ENCODE results near the gene F7. TPM values are rescaled to one million over a fixed set of nuclear protein-coding genes. Genes with fewer than 3 reads are reported as not detected.

F7 gene
- total RNA-seq, 2 donors from 2014 or later: not detected

DNA sequence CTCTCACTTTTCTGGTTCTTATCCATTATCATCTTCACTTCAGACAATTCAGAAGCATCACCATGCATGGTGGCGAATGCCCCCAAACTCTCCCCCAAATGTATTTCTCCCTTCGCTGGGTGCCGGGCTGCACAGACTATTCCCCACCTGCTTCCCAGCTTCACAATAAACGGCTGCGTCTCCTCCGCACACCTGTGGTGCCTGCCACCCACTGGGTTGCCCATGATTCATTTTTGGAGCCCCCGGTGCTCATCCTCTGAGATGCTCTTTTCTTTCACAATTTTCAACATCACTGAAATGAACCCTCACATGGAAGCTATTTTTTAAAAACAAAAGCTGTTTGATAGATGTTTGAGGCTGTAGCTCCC, 14.2 kb downstream of the F7 start:
- H3K27me3 ChIP-seq: no peaks in the 10 kb centered on the region
- no peaks in the 10 kb centered on the region for H3K9me3 ChIP-seq
- peaks cover 6% of the 10 kb centered on the region for H3K4me1 ChIP-seq
- intact Hi-C loops (cut with DNase I): no loop called here
- WGBS, 2 donors: 81 to 85% methylated on average over 7 of the region's 7 CpGs
- ATAC-seq: no peak
- no peak overlapping the region for H3K27ac ChIP-seq
- no peak for DNase-seq
- no peak for TF ChIP-seq POLR2A (IDR thresholded peaks at IDR 0.05)
- TF ChIP-seq, protein P1, sequence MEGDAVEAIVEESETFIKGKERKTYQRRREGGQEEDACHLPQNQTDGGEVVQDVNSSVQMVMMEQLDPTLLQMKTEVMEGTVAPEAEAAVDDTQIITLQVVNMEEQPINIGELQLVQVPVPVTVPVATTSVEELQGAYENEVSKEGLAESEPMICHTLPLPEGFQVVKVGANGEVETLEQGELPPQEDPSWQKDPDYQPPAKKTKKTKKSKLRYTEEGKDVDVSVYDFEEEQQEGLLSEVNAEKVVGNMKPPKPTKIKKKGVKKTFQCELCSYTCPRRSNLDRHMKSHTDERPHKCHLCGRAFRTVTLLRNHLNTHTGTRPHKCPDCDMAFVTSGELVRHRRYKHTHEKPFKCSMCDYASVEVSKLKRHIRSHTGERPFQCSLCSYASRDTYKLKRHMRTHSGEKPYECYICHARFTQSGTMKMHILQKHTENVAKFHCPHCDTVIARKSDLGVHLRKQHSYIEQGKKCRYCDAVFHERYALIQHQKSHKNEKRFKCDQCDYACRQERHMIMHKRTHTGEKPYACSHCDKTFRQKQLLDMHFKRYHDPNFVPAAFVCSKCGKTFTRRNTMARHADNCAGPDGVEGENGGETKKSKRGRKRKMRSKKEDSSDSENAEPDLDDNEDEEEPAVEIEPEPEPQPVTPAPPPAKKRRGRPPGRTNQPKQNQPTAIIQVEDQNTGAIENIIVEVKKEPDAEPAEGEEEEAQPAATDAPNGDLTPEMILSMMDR (IDR thresholded peaks at IDR 0.05): no peak
- no peak overlapping the region for H3K4me3 ChIP-seq
- no peaks in the 10 kb centered on the region for H3K36me3 ChIP-seq (replicated peaks in 1 of 2; ENCODE audit: insufficient read depth in 1 of 2, low read depth in 2 of 2)

DNA sequence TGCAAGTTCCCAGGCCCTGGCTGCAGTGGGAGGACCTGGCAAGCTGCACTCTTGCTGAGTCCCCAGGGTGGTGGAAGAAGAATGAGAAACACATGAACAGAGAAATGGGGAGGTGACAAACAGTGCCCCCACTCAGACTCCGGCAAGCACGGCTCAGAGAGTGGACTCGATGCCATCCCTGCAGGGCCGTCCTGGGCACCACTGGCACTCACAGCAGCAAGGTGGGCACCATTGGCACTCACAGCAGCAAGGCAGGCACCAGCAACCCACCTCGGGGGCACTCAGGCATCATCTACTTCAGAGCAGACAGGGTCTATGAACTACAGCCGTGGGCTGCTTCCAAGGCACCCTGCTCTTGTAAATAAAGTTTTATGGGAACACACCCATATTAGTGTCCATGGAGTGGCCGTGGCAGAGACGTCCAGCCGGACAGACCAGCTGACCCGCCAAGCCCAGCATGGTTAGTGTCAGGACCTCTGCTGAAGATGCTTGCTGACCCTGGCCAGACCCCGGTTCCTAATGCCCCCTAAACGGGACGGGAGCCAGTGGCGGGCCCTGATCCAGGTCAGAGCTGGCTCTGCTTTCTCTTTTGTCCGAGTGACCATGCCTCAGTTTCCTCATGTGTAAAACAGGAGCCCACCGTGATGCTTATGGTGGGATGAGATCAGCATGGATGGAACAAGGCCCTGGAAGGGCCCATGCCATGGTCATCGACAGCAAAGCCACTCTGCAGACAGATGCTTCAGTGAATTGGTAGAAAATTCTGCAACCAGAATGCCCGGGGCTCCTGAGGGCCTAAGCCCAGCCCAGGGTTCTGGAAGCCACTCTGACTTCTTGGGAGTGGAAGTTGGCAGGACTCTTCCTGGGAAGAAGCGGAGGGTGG, 14.9 kb downstream of the F7 start:
- ATAC-seq: no peak
- no peak overlapping the region for H3K27ac ChIP-seq
- H3K4me3 ChIP-seq: no peak overlapping the region
- peak in 1 of 4 donors; percentile 0 for DNase-seq
- H3K27me3 ChIP-seq: no peaks in the 10 kb centered on the region
- intact Hi-C loops (cut with DNase I): no loop called here
- TF ChIP-seq, protein P1 (IDR thresholded peaks at IDR 0.05): no peak
- H3K36me3 ChIP-seq (replicated peaks in 1 of 2; ENCODE audit: insufficient read depth in 1 of 2, low read depth in 2 of 2): no peaks in the 10 kb centered on the region
- 78 to 83% methylated on average over 5 to 19 of the region's 19 CpGs for WGBS, 2 donors
- no peaks in the 10 kb centered on the region for H3K9me3 ChIP-seq
- peaks cover 6% of the 10 kb centered on the region for H3K4me1 ChIP-seq

DNA sequence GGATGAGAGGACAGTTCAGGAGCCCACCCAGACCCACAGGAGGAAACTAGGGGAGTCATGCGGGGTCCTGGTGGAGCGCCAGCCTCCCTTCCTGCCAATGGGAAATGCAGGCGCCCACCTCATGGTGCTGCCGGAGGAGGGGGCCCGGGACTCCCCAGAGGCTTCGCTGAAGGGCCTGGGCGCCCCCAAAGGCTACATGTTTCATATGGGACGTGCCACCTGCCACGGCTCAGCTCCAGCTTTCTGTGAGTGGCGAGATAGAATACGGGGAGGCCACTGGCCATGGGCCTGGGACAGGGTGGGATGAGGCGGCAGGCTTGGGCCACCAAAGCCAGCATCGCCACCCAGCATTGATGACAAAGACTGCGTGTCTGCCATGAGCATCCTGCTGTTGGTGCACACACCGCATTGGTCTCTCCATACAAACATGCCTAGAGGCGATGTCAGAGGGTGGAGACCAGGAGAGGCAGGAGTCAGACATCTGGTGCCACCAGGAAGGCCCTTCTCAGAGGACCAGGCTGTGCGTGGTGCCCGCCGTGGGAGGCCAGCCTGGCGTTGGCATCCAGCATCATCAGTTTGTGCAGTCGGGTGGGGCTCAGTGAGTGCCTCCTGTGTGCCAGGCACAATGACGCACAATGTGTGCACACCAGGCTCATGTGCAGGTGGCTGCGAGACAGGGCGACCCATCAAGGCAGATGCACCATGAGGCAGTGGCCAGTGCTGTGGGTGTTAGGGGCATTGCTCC, 15.8 kb downstream of the F7 start:
- Histone ChIP-seq H3K4me1 (peaks cover 6% of the 10 kb centered on the region), H3K9me3 (no peaks in the 10 kb centered on the region), H3K4me3 (no peak overlapping the region), H3K27ac (no peak overlapping the region), H3K36me3 (replicated peaks in 1 of 2; ENCODE audit: insufficient read depth in 1 of 2, low read depth in 2 of 2) (no peaks in the 10 kb centered on the region), H3K27me3 (no peaks in the 10 kb centered on the region)
- 86 to 92% methylated on average over 14 to 19 of the region's 24 CpGs for WGBS, 2 donors
- ATAC-seq (no peak), DNase-seq (peak in 1 of 4 donors; percentile 1)
- TF ChIP-seq, protein P1 (IDR thresholded peaks at IDR 0.05): no peak
- TF ChIP-seq POLR2A (IDR thresholded peaks at IDR 0.05): no peak
- intact Hi-C loops (cut with DNase I): no loop called here

- intact Hi-C loops (cut with DNase I): no loop called here
- TF ChIP-seq, protein P1 (IDR thresholded peaks at IDR 0.05): no peak
- TF ChIP-seq POLR2A (IDR thresholded peaks at IDR 0.05): no peak
- ATAC-seq (no peak), DNase-seq (peak in 1 of 4 donors; percentile 2)
- no peaks in the 10 kb centered on the region for H3K9me3 ChIP-seq
- WGBS, 2 donors: 47 to 59% methylated on average over 9 to 16 of the region's 16 CpGs
- H3K4me1 ChIP-seq: peaks cover 6% of the 10 kb centered on the region
- H3K4me3 ChIP-seq: no peak overlapping the region
- H3K27ac ChIP-seq: no peak overlapping the region
- H3K27me3 ChIP-seq: no peaks in the 10 kb centered on the region
- H3K36me3 ChIP-seq (replicated peaks in 1 of 2; ENCODE audit: insufficient read depth in 1 of 2, low read depth in 2 of 2): no peaks in the 10 kb centered on the region
Measured at GRCh38 chr13:113121928-113122471, 16.4 kb downstream of the F7 start.

All from body of pancreas (tissue), 4 donors.